Effector CD8-positive, alpha-beta T cell (primary cell): ENCODE results near the gene C1QA.

Source experiments
- DNase-seq: peaks from one replicate; lab custom pipeline; 2025; lab: John Stamatoyannopoulos, UW
- total RNA-seq, 4 experiments: gene quantifications; one replicate each; lab custom pipeline; 2026; lab: John Stamatoyannopoulos, UW

The C1QA gene, protein sequence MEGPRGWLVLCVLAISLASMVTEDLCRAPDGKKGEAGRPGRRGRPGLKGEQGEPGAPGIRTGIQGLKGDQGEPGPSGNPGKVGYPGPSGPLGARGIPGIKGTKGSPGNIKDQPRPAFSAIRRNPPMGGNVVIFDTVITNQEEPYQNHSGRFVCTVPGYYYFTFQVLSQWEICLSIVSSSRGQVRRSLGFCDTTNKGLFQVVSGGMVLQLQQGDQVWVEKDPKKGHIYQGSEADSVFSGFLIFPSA
- total RNA-seq, result 0 reads per million in 4 experiments

DNA sequence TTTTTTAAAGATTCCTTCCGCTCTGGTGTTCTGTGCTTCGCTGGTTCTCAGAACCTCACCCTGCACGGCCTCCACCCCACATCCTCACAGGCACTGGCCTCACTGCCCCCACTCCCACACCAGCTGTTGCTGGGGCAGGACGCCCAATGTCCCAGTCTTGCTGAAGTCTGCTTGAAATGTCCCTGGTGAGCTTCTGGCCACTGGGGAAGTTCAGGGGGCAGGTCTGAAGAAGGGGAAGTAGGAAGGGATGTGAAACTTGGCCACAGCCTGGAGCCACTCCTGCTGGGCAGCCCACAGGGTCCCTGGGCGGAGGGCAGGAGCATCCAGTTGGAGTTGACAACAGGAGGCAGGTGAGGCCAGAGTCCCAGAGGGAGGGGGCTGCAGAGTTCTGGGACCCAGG lies at the start of gene C1QA:
Gene C1QA, plus strand, starts transcription at position 276 of the 400 bp plus-strand sequence. CDS start 989 bp downstream, outside the sequence.
- DNase-seq, result no peak

GRCh38 chr1:22587247-22587646 lies 49.2 kb upstream of the C1QA start:
- no peak for DNase-seq

- DNase-seq, result no peak
These were observed 47.5 kb upstream of the C1QA start for GRCh38 chr1:22588899-22589422.

- no peak for DNase-seq
These were observed 44.9 kb upstream of the C1QA start for GRCh38 chr1:22591576-22591975.

GRCh38 chr1:22592051-22592450 lies 44.4 kb upstream of the C1QA start:
- no peak for DNase-seq

- no peak for DNase-seq
These were observed 43.3 kb upstream of the C1QA start for GRCh38 chr1:22592919-22593790.

DNA sequence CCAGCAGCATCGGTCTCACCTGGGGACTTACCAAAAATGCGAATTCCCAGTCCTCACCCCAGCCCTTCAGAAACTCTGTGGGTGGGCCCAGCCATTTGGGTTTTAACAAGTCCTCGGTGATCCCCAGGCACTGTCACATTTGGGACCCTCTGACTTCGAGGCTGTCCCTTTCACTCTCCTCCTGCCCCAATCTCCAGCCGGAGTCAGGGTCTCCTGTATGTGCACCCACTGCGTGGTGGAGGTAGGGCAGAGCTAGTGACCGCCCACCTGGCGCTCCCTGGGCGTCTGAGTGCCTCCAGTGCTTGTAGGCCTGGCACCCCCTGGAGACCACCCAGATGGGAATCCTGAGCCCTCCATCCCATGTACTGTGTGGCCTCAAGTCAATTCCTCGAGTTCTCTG lies 42.0 kb upstream of the C1QA start:
- DNase-seq, result no peak

DNA sequence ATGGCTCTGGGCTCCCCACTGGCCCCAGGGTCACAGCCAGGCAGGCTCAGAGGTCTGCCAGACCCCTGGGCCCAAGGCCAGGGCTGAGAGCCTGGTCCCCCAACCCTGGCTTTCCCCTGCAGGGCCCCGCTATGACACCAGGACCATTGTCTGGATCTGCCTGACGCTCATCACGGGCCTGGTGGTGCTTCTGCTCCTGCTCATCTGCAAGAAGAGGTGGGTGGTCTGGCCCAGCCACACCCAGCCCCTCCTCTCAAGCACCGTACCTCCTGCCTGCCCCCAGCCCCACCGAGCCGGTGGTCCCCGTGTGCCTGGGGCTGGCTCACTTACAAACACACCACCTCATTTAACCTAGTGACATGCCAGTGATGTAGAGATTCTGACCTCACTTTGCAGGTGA lies 41.3 kb upstream of the C1QA start:
- DNase-seq, result no peak

DNA sequence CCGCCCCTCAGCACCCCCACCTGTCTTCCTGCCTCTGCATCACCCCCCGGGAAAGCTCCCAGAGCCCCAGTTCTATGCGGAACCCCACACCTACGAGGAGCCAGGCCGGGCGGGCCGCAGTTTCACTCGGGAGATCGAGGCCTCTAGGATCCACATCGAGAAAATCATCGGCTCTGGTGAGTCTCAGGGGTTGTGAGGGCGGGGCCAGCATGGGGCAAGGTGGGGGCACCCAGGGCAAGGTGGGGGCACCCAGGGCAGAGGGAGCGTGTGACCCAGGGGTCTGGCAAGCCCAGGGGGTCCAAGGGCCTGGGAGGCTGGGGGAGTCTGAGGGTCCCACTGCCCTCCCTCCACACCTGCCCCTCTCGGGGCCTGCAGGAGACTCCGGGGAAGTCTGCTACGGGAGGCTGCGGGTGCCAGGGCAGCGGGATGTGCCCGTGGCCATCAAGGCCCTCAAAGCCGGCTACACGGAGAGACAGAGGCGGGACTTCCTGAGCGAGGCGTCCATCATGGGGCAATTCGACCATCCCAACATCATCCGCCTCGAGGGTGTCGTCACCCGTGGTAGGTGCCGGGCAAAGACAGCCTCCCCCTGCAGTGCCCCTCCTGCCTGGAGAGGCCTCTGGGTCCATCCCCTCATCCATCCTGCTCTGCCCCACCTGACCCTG lies 39.0 kb upstream of the C1QA start:
- no peak for DNase-seq

GRCh38 chr1:22597996-22598395 lies 38.4 kb upstream of the C1QA start:
- DNase-seq, result no peak

DNA sequence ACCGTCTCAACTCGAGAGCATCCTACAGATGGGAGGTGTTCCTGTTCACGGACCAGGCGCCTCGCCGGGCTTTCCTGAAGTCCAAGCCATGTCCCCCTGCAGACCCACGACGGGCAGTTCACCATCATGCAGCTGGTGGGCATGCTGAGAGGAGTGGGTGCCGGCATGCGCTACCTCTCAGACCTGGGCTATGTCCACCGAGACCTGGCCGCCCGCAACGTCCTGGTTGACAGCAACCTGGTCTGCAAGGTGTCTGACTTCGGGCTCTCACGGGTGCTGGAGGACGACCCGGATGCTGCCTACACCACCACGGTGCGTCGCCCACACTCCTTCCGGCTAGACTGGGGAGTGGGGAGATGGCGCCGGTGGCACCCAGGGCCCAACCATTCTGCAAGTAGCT lies 37.7 kb upstream of the C1QA start:
- DNase-seq, result no peak

- DNase-seq, result no peak
These were observed 36.2 kb upstream of the C1QA start for GRCh38 chr1:22600071-22600816.

- DNase-seq, result no peak
These were observed 35.4 kb upstream of the C1QA start for GRCh38 chr1:22600817-22601605.

GRCh38 chr1:22601610-22602009 lies 34.8 kb upstream of the C1QA start:
- DNase-seq, result no peak

DNA sequence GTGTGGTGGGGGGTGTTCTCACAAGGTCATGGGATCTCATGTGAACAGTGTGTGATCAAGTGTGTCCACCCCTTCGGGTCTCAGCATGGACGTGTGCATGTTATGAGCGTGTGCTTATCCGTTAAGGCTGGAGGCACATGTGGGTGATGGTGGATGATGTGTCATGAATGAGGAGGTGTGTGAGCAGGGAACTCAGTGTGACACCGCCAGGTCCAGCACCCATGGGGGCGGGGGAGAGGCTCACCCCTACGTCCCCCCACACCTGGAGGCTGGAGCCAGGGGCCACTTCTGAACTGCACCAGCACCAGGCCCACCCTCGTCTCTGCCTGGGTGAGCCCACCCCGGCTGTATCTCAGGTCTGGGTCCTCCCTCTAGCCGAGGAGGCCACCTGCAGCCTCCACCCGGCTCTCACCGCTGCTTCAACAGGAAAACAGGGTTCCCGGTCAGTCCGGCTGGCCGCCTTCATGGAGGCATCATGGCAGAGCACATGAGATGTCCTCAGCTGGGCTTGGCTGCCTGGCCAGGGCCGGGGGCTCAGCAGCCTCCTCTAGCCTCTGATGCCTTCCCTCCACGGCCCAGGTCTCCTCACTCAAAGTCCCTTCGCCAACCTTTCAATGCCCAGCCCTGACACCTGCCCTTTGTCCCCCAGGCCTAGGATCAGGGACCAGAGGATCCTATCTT lies 34.2 kb upstream of the C1QA start:
- DNase-seq, result no peak

DNA sequence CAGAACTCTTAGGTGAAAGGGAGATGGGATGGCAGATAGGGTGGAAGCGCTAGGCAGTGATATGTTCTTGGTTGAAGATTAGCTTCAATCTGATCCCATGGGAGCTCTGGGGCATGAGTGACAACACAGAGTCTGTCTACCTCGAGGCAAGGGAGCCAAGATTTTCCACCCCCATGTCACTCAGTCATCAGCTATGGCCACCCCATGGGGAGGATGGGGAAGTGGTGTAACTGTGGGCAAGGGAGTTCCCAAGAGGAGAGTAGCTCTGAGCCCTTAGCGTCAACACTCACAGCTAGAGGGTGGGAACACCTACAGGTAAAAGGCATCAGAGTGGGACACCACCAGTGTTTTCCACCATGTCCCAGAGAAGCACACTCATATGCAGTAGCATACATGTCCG lies 30.3 kb upstream of the C1QA start:
- DNase-seq, result no peak

- no peak for DNase-seq
These were observed 29.3 kb upstream of the C1QA start for GRCh38 chr1:22607154-22607553.

- no peak for DNase-seq
These were observed 28.1 kb upstream of the C1QA start for GRCh38 chr1:22608361-22608760.

DNA sequence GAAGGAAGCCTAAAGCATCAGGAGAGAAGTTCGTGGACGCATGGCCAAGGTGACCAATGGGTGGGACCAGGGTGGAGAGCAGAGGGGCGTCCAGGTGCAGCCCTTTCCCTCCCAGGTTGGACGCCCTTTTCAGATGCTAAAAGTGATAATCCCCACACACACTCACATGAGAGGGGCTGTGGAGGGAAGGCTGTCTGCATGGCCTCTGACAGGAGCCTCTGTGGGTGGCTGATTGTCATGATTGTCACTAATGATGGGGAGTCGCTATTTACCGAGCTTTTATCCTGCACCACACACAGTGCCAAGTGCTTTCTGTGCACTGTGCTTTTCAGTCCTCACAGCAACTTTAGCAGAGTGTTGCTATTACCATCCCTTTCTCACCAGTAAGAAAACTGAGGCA lies 27.1 kb upstream of the C1QA start:
- no peak for DNase-seq

DNA sequence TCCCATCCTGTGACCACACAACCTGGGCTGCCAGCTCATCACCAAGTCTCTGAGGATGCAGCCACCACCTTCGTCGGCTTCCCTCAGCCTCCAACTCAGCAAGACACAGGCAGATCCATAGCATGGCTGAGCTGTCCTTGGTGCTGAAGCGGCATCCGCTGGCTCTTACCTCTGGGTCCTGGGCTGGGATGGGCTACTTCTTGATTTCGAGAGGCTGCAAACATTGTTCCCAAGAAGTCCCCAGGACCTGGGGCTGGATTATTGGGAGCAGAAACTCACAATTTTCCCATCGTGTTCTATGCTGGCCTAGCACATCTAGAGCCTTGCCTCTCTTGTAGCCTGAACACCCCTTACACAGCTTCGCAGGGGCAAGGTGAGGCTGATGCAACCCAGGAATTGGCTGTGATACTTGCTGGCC lies 24.9 kb upstream of the C1QA start:
- no peak for DNase-seq
